ENCODE measurements around the gene PHLDA2.

- TF ChIP-seq CTCF (IDR thresholded peaks at IDR 0.05; ENCODE audit: low read length): no peak
- no peak for TF ChIP-seq EZH2phosphoT487 (IDR thresholded peaks at IDR 0.05; ENCODE audit: low read length)
Measured at GRCh38 chr11:2920343-2920742, 8.9 kb downstream of the PHLDA2 start.

All from MM.1S (cell line).